GM12878 (cell line): ENCODE measurements around the gene CLCA2. TPM values are rescaled to one million over a fixed set of nuclear protein-coding genes. Genes with fewer than 3 reads are reported as not detected.

Experiments
- ATAC-seq: fragments of 200-7000 bp; cut with Tn5 transposase; 3 replicates; pipeline ENCODE4 v1.9.1; 2020; ENCODE audit warnings: mild to moderate bottlenecking, moderate library complexity
- BruUV-seq: library from RNA; stranded (reverse); fragments of 400-500 nt; replicated peaks from 2 replicates; lab custom pipeline; 2021; lab: Mats Ljungman, UMichigan
- CTCF ChIA-PET: fragments of 300-600 bp; sonication (Branson Sonifier 250); formaldehyde crosslinking; extraction: SDS; loops from one replicate; lab custom pipeline; 2021; ENCODE audit warnings: inconsistent platforms; lab: Yijun Ruan, JAX
- POLR2A ChIA-PET: fragments of 350-600 bp; formaldehyde crosslinking; extraction: SDS; loops from one replicate; lab custom pipeline; 2021; ENCODE audit warnings: inconsistent platforms; lab: Charles Lee
- RAD21 ChIA-PET: fragments of 300-600 bp; sonication (Branson Sonifier 250); formaldehyde crosslinking; loops from one replicate; lab custom pipeline; 2023; ENCODE audit warnings: antibody characterized with exemption; ENCODE audit not compliant: unreplicated experiment; lab: Charles Lee
- SMC1A ChIA-PET: fragments of 300-600 bp; sonication (Branson Sonifier 250); formaldehyde crosslinking; loops from one replicate; lab custom pipeline; 2023; ENCODE audit not compliant: unreplicated experiment, uncharacterized antibody; lab: Charles Lee
- DNase-seq: peaks from one replicate; pipeline ENCODE4 v3.0.0-alpha.2; 2011; ENCODE audit warnings: low read depth, low spot score
- FAIRE-seq: peaks from 3 replicates; lab custom pipeline; 2011; peaks lifted over from hg19 to GRCh38; lab: Jason Lieb, UNC
- H2AFZ ChIP-seq: 2 replicates; pipeline ENCODE4 v1.6.0; 2011; ENCODE audit warnings: low read depth, low read length, control low read depth; ENCODE audit not compliant: control insufficient read depth
- H3K27ac ChIP-seq: 2 replicates; pipeline ENCODE4 v1.5.1; 2011; ENCODE audit warnings: control low read depth; ENCODE audit not compliant: control insufficient read depth, insufficient read depth
- H3K27me3 ChIP-seq, 2 experiments: replicated peaks in 1 of 2; 2 replicates each; pipeline versions ENCODE4 v1.6.0 to v1.6.1; 2011; ENCODE audit warnings: low read length in 1 of 2; ENCODE audit not compliant: control insufficient read depth in 2 of 2, insufficient read depth in 2 of 2
- H3K36me3 ChIP-seq, 2 experiments: 2 replicates each; pipeline ENCODE4 v1.5.1; 2011; ENCODE audit warnings: low read length in 1 of 2; ENCODE audit not compliant: control insufficient read depth in 2 of 2, insufficient read depth in 2 of 2
- H3K4me1 ChIP-seq: 2 replicates; pipeline ENCODE4 v1.6.1; 2011; ENCODE audit warnings: mild to moderate bottlenecking, low read length, moderate library complexity, mixed read lengths; ENCODE audit not compliant: control insufficient read depth, insufficient read depth
- H3K4me2 ChIP-seq: 2 replicates; pipeline ENCODE4 v1.6.0; 2011; ENCODE audit warnings: control low read depth; ENCODE audit not compliant: control insufficient read depth, insufficient read depth
- H3K4me3 ChIP-seq: fragments of 200-600 bp; sonication (generic); 2 replicates; pipeline ENCODE4 v1.5.1; 2016
- H3K79me2 ChIP-seq: 2 replicates; pipeline ENCODE4 v1.6.0; 2011; ENCODE audit warnings: low read length; ENCODE audit not compliant: control insufficient read depth, insufficient read depth
- H3K9ac ChIP-seq: 2 replicates; pipeline ENCODE4 v1.8.0; 2011; ENCODE audit warnings: low read length, control low read depth, mixed read lengths; ENCODE audit not compliant: control insufficient read depth, insufficient read depth
- H3K9me3 ChIP-seq: replicated peaks from 3 replicates; pipeline ENCODE4 v1.5.1; 2011; ENCODE audit warnings: mild to moderate bottlenecking, low read length; ENCODE audit not compliant: control insufficient read depth, insufficient read depth
- H4K20me1 ChIP-seq: 2 replicates; pipeline ENCODE4 v1.6.0; 2011; ENCODE audit not compliant: control insufficient read depth, insufficient read depth
- MEF2A ChIP-seq: IDR thresholded peaks from 2 replicates; pipeline ENCODE4 v1.6.1; 2011; ENCODE audit warnings: low read depth, mild to moderate bottlenecking, low read length, moderate library complexity; ENCODE audit not compliant: insufficient read depth
- MYC ChIP-seq: IDR thresholded peaks from 2 replicates; pipeline ENCODE4 v1.6.1; 2011; ENCODE audit warnings: mild to moderate bottlenecking, low read length, moderate library complexity, inconsistent platforms; ENCODE audit not compliant: insufficient read depth, insufficient replicate concordance, insufficient read length, severe bottlenecking
- NBN ChIP-seq: fragments of 450-650 bp; IDR thresholded peaks from 2 replicates; pipeline ENCODE4 v1.6.1; 2016
- NRF1 ChIP-seq: conservative IDR thresholded peaks from 2 replicates; pipeline ENCODE4 v1.6.1; 2011; ENCODE audit warnings: mild to moderate bottlenecking, low read depth, low read length, improper control_type of control experiment
- RBBP5 ChIP-seq: fragments of 200-600 bp; sonication (generic); conservative IDR thresholded peaks from 2 replicates; pipeline ENCODE4 v1.6.1; 2016
- RELA ChIP-seq: fragments of 450-650 bp; IDR thresholded peaks from 2 replicates; pipeline ENCODE4 v1.8.0; 2014; ENCODE audit warnings: borderline replicate concordance; ENCODE audit not compliant: partially characterized antibody
- TCF3 ChIP-seq: IDR thresholded peaks from 2 replicates; pipeline ENCODE4 v1.6.1; 2012; ENCODE audit warnings: low read depth, mild to moderate bottlenecking, low read length, borderline replicate concordance; ENCODE audit not compliant: insufficient read depth
- ZBED1 ChIP-seq: IDR thresholded peaks from 2 replicates; pipeline ENCODE4 v1.6.1; 2016; ENCODE audit warnings: borderline replicate concordance
- WGBS: methylation state at CpG from one replicate; pipeline ENCODE4 v1.1.6; 2016; ENCODE audit warnings: low lambda C conversion rate; ENCODE audit not compliant: insufficient replicate concordance, insufficient coverage; ENCODE audit errors: missing lambda C conversion rate; 5-methylcytosine and 5-hydroxymethylcytosine counted together
- in situ Hi-C: fragments of 300-500 bp; cut with MboI; formaldehyde crosslinking; loops from 9 replicates; pipeline ENCODE4 v1.14.3; 2018; ENCODE audit warnings: mixed read lengths
- intact Hi-C: fragments of 100-400 bp; cut with micrococcal nuclease; formaldehyde crosslinking; loops from one replicate; pipeline ENCODE4 v1.14.2; 2022; ENCODE audit not compliant: unreplicated experiment
- polyA plus RNA-seq, 11 experiments: library from polyadenylated mRNA; depleted of rRNA in 4 of 11; unstranded in 6 of 11; stranded (reverse) in 5 of 11; fragments of >200 nt; fragmentation: Nextera tagmentation in 4 of 11; fragmentation: Illumina TruSeq in 1 of 11; extraction: Ambion mirVana in 4 of 11; extraction: Trizol in 1 of 11; gene quantifications; 1 replicate in 1 of 11; 2 replicates in 10 of 11; pipeline versions ENCODE4 v1.2.1 to v1.2.3, GENCODE V29; 2011 to 2016; ENCODE audit warnings: inconsistent platforms in 2 of 11, missing spikeins in 2 of 11, low read depth in 1 of 11
- total RNA-seq, 4 experiments: library from RNA; depleted of rRNA in 3 of 4; stranded (reverse); fragments of >200 nt in 3 of 4; fragmentation: Illumina TruSeq in 1 of 4; extraction: Trizol in 1 of 4; gene quantifications; 2 replicates each; pipeline versions ENCODE4 v1.2.1 to v1.2.3, GENCODE V29; 2013 to 2021
- TF ChIP-seq, protein P1 (sequence below): fragments of 450-650 bp; IDR thresholded peaks from 2 replicates; pipeline ENCODE4 v1.6.1; 2018; ENCODE audit warnings: mild to moderate bottlenecking, low read depth, moderate library complexity; ENCODE audit not compliant: partially characterized antibody

CLCA2 gene
- total and polyA plus RNA-seq, 10 of the 15 experiments (the other 5 are each of a cell fraction or from before 2014, with no cell fraction given): 0.01 to 0.20 (median 0.08) TPM; not detected in 6

DNA sequence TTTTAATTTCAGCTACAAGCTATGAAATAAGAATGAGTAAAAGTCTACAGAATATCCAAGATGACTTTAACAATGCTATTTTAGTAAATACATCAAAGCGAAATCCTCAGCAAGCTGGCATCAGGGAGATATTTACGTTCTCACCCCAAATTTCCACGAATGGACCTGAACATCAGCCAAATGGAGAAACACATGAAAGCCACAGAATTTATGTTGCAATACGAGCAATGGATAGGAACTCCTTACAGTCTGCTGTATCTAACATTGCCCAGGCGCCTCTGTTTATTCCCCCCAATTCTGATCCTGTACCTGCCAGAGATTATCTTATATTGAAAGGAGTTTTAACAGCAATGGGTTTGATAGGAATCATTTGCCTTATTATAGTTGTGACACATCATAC is 31.1 kb downstream of the CLCA2 start:
- POLR2A ChIA-PET: no interaction called here
- ATAC-seq (no peak), FAIRE-seq (no peak), DNase-seq (no peak)
- H2AFZ ChIP-seq: no peak overlapping the region
- WGBS: 51% methylated on average over 5 of the region's 5 CpGs
- no peaks in the 10 kb centered on the region for H3K79me2 ChIP-seq
- no peaks in the 10 kb centered on the region for H3K9me3 ChIP-seq
- no peaks in the 10 kb centered on the region for H3K27me3 ChIP-seq
- no peaks in the 10 kb centered on the region for H3K4me1 ChIP-seq
- TF ChIP-seq TCF3: no peak
- TF ChIP-seq NRF1: no peak
- TF ChIP-seq RBBP5: no peak
- TF ChIP-seq, all 136 proteins: peak for 0
- Histone ChIP-seq H4K20me1 (no peaks in the 10 kb centered on the region), H3K4me2 (no peak overlapping the region), H3K27ac (no peak overlapping the region), H3K4me3 (no peak overlapping the region), H3K36me3 (no peaks in the 10 kb centered on the region), H3K9ac (no peak overlapping the region)
- RAD21 ChIA-PET: no interaction called here
- SMC1A ChIA-PET: interaction anchor here (0.6 kb wide), 1 partner anchor 61 kb away, joined by 3 read pairs; no protein-coding TSS in a partner anchor
- CTCF ChIA-PET: no interaction called here
- no TSS peak for BruUV-seq
- in situ Hi-C loops (no loop called here), intact Hi-C loops (no loop called here)

DNA sequence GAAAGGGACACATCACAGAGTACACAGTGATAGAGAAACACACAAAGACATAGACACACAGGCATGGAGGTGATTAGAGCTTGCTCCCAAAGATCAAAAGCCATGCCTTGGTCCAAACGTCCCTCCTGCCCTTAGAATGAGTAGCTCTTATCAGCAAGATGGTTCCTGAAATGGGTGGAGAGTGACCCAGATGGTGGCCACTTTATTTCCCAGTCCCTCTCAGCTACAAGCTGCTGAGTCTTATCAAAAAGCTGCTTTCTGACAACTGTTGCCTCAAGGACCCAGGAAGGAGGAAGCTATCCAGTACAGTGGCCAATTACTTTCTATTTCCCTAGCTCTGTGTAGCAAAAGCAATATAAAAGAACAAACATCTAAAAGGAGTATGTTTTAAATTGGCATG is 37.0 kb downstream of the CLCA2 start:
- no peaks in the 10 kb centered on the region for H3K9me3 ChIP-seq
- no peak overlapping the region for H2AFZ ChIP-seq
- ATAC-seq: no peak
- ChIA-PET CTCF (interaction anchor here (0.8 to 2.5 kb wide), 2 partner anchors 12 to 15 kb away, joined by 3 to 19 read pairs; no protein-coding TSS in a partner anchor), RAD21 (no interaction called here)
- intact Hi-C loops: no loop called here
- TF ChIP-seq RELA (no peak), MEF2A (no peak), MYC (no peak), ZBED1 (no peak), NBN (no peak)
- TF ChIP-seq, protein P1, sequence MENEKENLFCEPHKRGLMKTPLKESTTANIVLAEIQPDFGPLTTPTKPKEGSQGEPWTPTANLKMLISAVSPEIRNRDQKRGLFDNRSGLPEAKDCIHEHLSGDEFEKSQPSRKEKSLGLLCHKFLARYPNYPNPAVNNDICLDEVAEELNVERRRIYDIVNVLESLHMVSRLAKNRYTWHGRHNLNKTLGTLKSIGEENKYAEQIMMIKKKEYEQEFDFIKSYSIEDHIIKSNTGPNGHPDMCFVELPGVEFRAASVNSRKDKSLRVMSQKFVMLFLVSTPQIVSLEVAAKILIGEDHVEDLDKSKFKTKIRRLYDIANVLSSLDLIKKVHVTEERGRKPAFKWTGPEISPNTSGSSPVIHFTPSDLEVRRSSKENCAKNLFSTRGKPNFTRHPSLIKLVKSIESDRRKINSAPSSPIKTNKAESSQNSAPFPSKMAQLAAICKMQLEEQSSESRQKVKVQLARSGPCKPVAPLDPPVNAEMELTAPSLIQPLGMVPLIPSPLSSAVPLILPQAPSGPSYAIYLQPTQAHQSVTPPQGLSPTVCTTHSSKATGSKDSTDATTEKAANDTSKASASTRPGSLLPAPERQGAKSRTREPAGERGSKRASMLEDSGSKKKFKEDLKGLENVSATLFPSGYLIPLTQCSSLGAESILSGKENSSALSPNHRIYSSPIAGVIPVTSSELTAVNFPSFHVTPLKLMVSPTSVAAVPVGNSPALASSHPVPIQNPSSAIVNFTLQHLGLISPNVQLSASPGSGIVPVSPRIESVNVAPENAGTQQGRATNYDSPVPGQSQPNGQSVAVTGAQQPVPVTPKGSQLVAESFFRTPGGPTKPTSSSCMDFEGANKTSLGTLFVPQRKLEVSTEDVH: no peak
- TF ChIP-seq, all 136 proteins: peak for 0
- ChIA-PET POLR2A (no interaction called here), SMC1A (interaction anchor here (0.6 to 1.2 kb wide), 2 partner anchors 13 to 1116 kb away, joined by 3 read pairs; no protein-coding TSS in a partner anchor)
- no peaks in the 10 kb centered on the region for H3K36me3 ChIP-seq
- H4K20me1 ChIP-seq: no peaks in the 10 kb centered on the region
- FAIRE-seq: no peak
- no peak overlapping the region for H3K4me2 ChIP-seq
- no peaks in the 10 kb centered on the region; a peak in 1 of 4 replicates for H3K27me3 ChIP-seq
- no peaks in the 10 kb centered on the region for H3K79me2 ChIP-seq
- no TSS peak for BruUV-seq
- DNase-seq: no peak
- 0% methylated on average over 1 of the region's 1 CpG for WGBS
- no peaks in the 10 kb centered on the region for H3K4me1 ChIP-seq
- H3K27ac ChIP-seq: no peak overlapping the region
- H3K9ac ChIP-seq: no peak overlapping the region
- in situ Hi-C loops: no loop called here
- H3K4me3 ChIP-seq: no peak overlapping the region
